ENCODE results near the gene PDLIM7. TPM values are rescaled to one million over a fixed set of nuclear protein-coding genes. Genes with fewer than 3 reads are reported as not detected.

Gene PDLIM7
- polyA plus RNA-seq, 1 donor from 2014 or later, result 21.0 TPM

DNA sequence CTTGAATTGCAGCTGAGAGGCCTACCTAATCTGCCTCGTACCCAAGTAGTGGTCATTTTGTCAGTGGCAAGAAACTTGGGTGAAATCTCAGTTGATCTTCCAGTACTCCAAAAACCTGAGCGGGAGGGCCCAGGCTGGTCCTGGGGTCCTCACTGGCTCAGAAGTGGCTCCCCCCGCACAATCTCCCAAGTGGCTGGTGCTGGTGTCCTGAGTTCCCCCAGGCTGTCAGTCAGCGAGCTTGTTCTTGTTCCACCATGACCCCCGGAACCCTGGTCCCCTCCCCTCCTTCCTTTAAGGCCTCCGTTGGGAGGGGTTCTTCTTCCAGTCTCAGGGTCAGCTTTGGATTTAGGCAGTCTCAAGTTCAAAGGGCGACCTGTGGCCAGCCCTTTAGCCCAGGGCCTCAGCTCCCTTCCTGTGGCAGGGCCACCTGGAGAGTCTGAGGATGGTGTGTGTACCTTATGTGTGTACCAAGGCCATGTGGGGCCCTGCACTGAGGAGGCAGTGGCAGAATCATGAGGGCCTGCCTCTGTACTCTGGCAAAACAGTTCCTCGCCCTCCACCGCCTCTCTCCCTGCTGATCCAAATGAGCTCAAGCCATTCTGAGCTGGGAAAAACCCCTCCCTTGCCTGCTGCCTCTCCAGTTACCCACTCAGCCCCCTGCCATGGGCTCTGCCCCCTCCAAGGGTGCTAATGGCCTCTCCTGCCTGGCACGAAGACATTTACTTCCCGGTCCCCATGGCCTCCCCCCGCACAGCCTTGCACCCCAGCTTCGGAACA, 19.5 kb downstream of the PDLIM7 start:
- no peak overlapping the region for H3K4me3 ChIP-seq (ENCODE audit: low read length)
- no peak overlapping the region for H3K4me2 ChIP-seq (ENCODE audit: low read length)
- H3F3A ChIP-seq (ENCODE audit: insufficient read depth, low read length, poor library complexity, severe bottlenecking), result no peaks in the 10 kb centered on the region
- H3K9ac ChIP-seq (ENCODE audit: low read length), result no peak overlapping the region
- H3K9me3 ChIP-seq (ENCODE audit: low read length), result no peaks in the 10 kb centered on the region
- H3K9me2 ChIP-seq (ENCODE audit: insufficient read depth, low read length), result no peaks in the 10 kb centered on the region
- H3K79me2 ChIP-seq (replicated peaks; ENCODE audit: insufficient read depth, low read length), result peaks cover under 1% of the 10 kb centered on the region
- no peaks in the 10 kb centered on the region for H3K36me3 ChIP-seq (ENCODE audit: insufficient read depth, low read length)
- TF ChIP-seq TAF1 (IDR thresholded peaks at IDR 0.05; ENCODE audit: low read depth) (no peak), SMC3 (conservative IDR thresholded peaks at IDR 0.05; ENCODE audit: poor library complexity) (no peak), MXI1 (conservative IDR thresholded peaks at IDR 0.05; ENCODE audit: poor library complexity, severe bottlenecking) (no peak), REST (IDR thresholded peaks at IDR 0.05; ENCODE audit: borderline replicate concordance) (no peak)
- no peak overlapping the region for H2AFZ ChIP-seq (ENCODE audit: low read depth, low read length)
- H4K20me1 ChIP-seq (ENCODE audit: insufficient read depth), result no peaks in the 10 kb centered on the region
- no peak overlapping the region for H3K27ac ChIP-seq (ENCODE audit: low read length)
- H3K27me3 ChIP-seq (ENCODE audit: insufficient read depth, low read depth, low read length), result no peaks in the 10 kb centered on the region

DNA sequence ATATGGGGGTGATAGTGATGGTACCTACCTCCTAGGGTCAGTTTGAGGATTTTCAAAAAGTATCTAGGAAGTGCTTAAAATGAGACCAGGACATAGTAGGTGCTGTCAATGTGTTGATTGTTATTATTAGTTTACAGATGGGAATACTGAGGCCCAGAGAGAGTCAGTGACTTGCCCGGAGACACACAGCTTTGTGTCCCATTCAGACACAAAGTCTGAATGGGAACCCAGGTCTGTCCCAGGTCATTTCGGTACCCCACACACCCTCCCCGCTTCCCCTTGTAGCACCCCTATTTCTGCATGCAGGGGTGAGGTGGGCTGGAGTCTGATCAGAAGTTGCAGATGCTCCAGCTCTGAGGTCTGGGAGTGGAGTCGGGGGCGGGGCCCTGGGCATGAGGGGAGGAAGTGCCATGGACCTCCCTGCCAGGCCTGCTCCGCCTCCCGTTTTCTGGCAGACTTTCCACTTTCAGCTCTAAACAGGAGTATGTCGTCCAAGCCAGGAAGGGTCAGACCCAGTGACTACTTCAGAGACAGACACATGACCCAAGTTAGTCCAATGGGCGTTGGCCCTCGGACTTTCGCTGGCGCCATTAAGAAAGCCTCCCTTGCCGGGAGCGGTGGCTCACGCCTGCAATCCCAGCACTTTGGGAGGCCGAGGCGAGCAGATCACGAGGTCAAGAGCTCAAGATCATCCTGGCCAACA, 20.7 kb downstream of the PDLIM7 start:
- H3K79me2 ChIP-seq (replicated peaks; ENCODE audit: insufficient read depth, low read length), result peaks cover 13% of the 10 kb centered on the region
- H3F3A ChIP-seq (ENCODE audit: insufficient read depth, low read length, poor library complexity, severe bottlenecking), result no peaks in the 10 kb centered on the region
- no peak overlapping the region for H3K4me2 ChIP-seq (ENCODE audit: low read length)
- no peaks in the 10 kb centered on the region for H3K9me2 ChIP-seq (ENCODE audit: insufficient read depth, low read length)
- H3K27ac ChIP-seq (ENCODE audit: low read length), result no peak overlapping the region
- H3K27me3 ChIP-seq (ENCODE audit: insufficient read depth, low read depth, low read length), result no peaks in the 10 kb centered on the region
- peaks cover 5% of the 10 kb centered on the region for H4K20me1 ChIP-seq (ENCODE audit: insufficient read depth)
- H3K4me3 ChIP-seq (ENCODE audit: low read length), result no peak overlapping the region
- H3K36me3 ChIP-seq (ENCODE audit: insufficient read depth, low read length), result no peaks in the 10 kb centered on the region
- no peaks in the 10 kb centered on the region for H3K9me3 ChIP-seq (ENCODE audit: low read length)
- H3K9ac ChIP-seq (ENCODE audit: low read length), result no peak overlapping the region
- TF ChIP-seq MXI1 (conservative IDR thresholded peaks at IDR 0.05; ENCODE audit: poor library complexity, severe bottlenecking) (no peak), POLR2AphosphoS5 (IDR thresholded peaks at IDR 0.05) (no peak), EZH2 (IDR thresholded peaks at IDR 0.05; ENCODE audit: borderline replicate concordance, insufficient read depth, low read length, poor library complexity, severe bottlenecking) (no peak), TAF1 (IDR thresholded peaks at IDR 0.05; ENCODE audit: low read depth) (no peak), RAD21 (conservative IDR thresholded peaks at IDR 0.05) (no peak), SMC3 (conservative IDR thresholded peaks at IDR 0.05; ENCODE audit: poor library complexity) (no peak), EP300 (conservative IDR thresholded peaks at IDR 0.05; ENCODE audit: poor library complexity, severe bottlenecking) (no peak), REST (IDR thresholded peaks at IDR 0.05; ENCODE audit: borderline replicate concordance) (no peak)
- TF ChIP-seq, protein P1, sequence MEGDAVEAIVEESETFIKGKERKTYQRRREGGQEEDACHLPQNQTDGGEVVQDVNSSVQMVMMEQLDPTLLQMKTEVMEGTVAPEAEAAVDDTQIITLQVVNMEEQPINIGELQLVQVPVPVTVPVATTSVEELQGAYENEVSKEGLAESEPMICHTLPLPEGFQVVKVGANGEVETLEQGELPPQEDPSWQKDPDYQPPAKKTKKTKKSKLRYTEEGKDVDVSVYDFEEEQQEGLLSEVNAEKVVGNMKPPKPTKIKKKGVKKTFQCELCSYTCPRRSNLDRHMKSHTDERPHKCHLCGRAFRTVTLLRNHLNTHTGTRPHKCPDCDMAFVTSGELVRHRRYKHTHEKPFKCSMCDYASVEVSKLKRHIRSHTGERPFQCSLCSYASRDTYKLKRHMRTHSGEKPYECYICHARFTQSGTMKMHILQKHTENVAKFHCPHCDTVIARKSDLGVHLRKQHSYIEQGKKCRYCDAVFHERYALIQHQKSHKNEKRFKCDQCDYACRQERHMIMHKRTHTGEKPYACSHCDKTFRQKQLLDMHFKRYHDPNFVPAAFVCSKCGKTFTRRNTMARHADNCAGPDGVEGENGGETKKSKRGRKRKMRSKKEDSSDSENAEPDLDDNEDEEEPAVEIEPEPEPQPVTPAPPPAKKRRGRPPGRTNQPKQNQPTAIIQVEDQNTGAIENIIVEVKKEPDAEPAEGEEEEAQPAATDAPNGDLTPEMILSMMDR (IDR thresholded peaks at IDR 0.05; ENCODE audit: poor library complexity, severe bottlenecking), result no peak
- no peak overlapping the region for H2AFZ ChIP-seq (ENCODE audit: low read depth, low read length)

All from neural cell (in vitro differentiated cells).